Colonic mucosa (tissue), 4 donors: ENCODE results near the gene COLEC11. TPM values are rescaled to one million over a fixed set of nuclear protein-coding genes. Genes with fewer than 3 reads are reported as not detected.

ENCODE experiments used
- DNase-seq: peaks from one replicate; pipeline ENCODE4 v3.0.0-alpha.2; 2020
- H3K27ac ChIP-seq: fragments of 200-600 bp; one replicate; pipeline ENCODE4 v1.8.0; 2021
- H3K27me3 ChIP-seq: fragments of 200-600 bp; one replicate; pipeline ENCODE4 v1.8.0; 2021
- H3K36me3 ChIP-seq: fragments of 200-600 bp; one replicate; pipeline ENCODE4 v1.8.0; 2021
- H3K4me1 ChIP-seq: fragments of 200-600 bp; one replicate; pipeline ENCODE4 v1.8.0; 2021; ENCODE audit warnings: mild to moderate bottlenecking
- H3K4me3 ChIP-seq: fragments of 200-600 bp; one replicate; pipeline ENCODE4 v1.8.0; 2021
- H3K9ac ChIP-seq, 2 donors: one replicate each; pipeline ENCODE4 v1.7.0; 2013; ENCODE audit warnings: control low read depth in 2 of 2, low read depth in 2 of 2, low read length in 2 of 2
- H3K9me3 ChIP-seq: fragments of 200-600 bp; one replicate; pipeline ENCODE4 v1.8.0; 2021
- intact Hi-C: fragments of 100-400 bp; cut with DNase I; formaldehyde crosslinking; loops from one replicate; pipeline ENCODE4 v1.14.1; 2022
- total RNA-seq, 2 donors: library from RNA; stranded (reverse); fragmentation: NEBNext Ultra II Directional in 1 of 2; extraction: Animal tissue kit (Norgen Biotek cat#: 25700) in 1 of 2; gene quantifications; one replicate each; pipeline ENCODE4 v1.2.1, GENCODE V29; 2021
- TF ChIP-seq, protein P1 (sequence below): fragments of 200-600 bp; IDR thresholded peaks from one replicate; pipeline ENCODE4 v1.8.0; 2022; ENCODE audit warnings: antibody characterized with exemption, mild to moderate bottlenecking
- donor health status: healthy.
- donor health status: DM: no; HTN: no; CAD: no.
- donor health status: DM: no; HTN: no; CAD: no.

The COLEC11 gene
- total RNA-seq, 2 donors from 2014 or later: 0.47 to 0.80 TPM

DNA sequence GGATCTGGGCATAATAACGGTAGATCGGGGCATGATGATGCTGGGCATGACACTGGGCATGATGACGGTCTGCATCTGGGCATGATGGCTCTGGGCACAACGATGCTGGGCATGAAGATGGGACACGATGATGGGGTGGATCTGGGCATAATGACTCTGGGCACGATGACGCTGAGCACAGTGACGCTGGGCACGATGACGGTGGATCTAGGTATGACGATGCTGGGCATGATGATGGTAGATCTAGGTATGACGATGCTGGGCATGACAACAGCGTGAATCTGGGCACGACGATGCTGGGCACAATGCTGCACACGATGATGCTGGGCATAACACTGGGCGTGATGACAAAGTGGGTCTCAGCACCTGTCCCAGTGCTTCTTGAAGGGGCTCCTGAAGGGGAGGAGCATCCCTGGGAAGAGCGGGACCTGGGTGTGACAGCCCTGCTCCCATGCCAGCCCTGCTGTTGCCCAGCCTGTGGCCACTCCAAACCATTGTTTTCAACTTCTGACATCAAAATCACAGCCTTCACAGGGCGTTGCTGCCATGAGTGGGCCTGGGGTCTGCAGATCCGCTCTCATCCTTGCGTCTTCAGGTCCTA, 32.7 kb downstream of the COLEC11 start:
- no peak for DNase-seq
- Histone ChIP-seq H3K9ac (no peak overlapping the region), H3K4me1 (no peaks in the 10 kb centered on the region), H3K4me3 (no peak overlapping the region), H3K9me3 (no peaks in the 10 kb centered on the region), H3K36me3 (no peaks in the 10 kb centered on the region), H3K27ac (no peak overlapping the region), H3K27me3 (no peaks in the 10 kb centered on the region)
- TF ChIP-seq, protein P1, sequence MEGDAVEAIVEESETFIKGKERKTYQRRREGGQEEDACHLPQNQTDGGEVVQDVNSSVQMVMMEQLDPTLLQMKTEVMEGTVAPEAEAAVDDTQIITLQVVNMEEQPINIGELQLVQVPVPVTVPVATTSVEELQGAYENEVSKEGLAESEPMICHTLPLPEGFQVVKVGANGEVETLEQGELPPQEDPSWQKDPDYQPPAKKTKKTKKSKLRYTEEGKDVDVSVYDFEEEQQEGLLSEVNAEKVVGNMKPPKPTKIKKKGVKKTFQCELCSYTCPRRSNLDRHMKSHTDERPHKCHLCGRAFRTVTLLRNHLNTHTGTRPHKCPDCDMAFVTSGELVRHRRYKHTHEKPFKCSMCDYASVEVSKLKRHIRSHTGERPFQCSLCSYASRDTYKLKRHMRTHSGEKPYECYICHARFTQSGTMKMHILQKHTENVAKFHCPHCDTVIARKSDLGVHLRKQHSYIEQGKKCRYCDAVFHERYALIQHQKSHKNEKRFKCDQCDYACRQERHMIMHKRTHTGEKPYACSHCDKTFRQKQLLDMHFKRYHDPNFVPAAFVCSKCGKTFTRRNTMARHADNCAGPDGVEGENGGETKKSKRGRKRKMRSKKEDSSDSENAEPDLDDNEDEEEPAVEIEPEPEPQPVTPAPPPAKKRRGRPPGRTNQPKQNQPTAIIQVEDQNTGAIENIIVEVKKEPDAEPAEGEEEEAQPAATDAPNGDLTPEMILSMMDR: no peak
- intact Hi-C loops: no loop called here

DNA sequence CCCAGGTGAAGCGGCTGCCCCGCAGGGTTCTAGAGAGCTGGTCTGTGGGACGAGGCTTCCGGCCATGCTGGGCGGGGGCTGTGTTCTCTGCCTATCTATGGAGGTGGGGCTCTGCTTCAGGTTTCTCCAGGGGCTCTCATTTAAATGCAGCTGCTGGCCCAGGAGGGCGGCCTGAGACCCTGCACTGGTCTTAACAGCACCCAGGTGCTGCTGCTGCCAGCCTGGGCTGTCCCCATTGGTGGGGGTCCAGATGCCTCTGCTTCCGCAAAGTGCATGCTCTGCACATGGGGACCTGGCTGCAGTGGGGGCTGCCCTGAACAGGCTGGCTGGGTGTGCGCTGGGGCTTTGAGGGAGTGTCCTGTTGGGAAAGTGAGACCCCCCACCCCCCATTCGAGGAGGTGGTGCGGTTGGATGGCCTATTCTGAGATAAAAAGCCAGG, 33.3 kb downstream of the COLEC11 start:
- Histone ChIP-seq H3K4me1 (no peaks in the 10 kb centered on the region), H3K9me3 (no peaks in the 10 kb centered on the region), H3K4me3 (no peak overlapping the region), H3K27ac (no peak overlapping the region), H3K36me3 (no peaks in the 10 kb centered on the region), H3K27me3 (no peaks in the 10 kb centered on the region), H3K9ac (no peak overlapping the region)
- DNase-seq: no peak
- TF ChIP-seq, protein P1: no peak
- intact Hi-C loops: no loop called here

DNA sequence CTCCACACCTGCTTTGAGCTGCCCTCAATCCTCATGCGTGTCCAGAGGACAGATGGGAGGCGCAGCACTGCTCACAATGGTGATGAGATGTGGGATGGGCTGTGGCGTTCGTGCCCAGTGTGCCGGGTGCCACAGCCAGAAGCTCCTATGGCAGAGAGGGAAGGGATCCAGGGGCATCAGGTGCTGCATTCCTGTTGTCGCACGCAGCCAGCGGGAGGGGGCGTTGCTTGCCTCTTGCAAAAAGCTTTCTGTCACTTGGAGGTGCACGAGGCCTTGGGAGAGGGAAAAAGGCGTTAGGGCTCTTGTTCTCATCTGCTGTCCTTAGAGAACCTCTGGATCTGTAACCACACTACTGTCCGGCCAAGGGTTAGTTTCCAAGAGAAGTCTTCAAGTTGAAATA, 33.9 kb downstream of the COLEC11 start:
- Histone ChIP-seq H3K4me1 (no peaks in the 10 kb centered on the region), H3K27ac (no peak overlapping the region), H3K9me3 (no peaks in the 10 kb centered on the region), H3K36me3 (no peaks in the 10 kb centered on the region), H3K9ac (no peak overlapping the region), H3K27me3 (no peaks in the 10 kb centered on the region), H3K4me3 (no peak overlapping the region)
- TF ChIP-seq, protein P1: no peak
- no peak for DNase-seq
- intact Hi-C loops: no loop called here

DNA sequence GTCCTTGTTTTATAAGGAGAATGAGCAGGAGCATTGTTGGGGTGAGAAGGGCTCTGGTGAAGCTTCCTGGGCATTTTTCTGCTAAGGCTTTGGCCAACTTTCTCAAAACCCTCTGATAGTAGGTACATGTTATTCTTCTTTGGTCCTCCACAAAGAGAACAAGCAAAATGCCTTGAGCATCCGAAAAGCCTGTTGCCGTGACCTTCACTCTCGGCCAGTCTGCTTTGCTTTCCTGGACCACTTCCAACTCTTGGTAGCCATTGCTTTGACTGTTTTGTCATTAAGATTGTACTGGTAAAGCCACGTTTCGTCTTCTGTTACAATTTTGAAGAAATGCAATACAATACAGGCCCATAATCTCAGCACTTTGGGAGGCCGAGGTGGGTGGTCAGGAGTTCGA, 35.7 kb downstream of the COLEC11 start:
- TF ChIP-seq, protein P1: no peak
- Histone ChIP-seq H3K4me1 (no peaks in the 10 kb centered on the region), H3K27ac (no peak overlapping the region), H3K36me3 (no peaks in the 10 kb centered on the region), H3K9ac (no peak overlapping the region), H3K9me3 (no peaks in the 10 kb centered on the region), H3K4me3 (no peak overlapping the region), H3K27me3 (no peaks in the 10 kb centered on the region)
- intact Hi-C loops: no loop called here
- no peak for DNase-seq

DNA sequence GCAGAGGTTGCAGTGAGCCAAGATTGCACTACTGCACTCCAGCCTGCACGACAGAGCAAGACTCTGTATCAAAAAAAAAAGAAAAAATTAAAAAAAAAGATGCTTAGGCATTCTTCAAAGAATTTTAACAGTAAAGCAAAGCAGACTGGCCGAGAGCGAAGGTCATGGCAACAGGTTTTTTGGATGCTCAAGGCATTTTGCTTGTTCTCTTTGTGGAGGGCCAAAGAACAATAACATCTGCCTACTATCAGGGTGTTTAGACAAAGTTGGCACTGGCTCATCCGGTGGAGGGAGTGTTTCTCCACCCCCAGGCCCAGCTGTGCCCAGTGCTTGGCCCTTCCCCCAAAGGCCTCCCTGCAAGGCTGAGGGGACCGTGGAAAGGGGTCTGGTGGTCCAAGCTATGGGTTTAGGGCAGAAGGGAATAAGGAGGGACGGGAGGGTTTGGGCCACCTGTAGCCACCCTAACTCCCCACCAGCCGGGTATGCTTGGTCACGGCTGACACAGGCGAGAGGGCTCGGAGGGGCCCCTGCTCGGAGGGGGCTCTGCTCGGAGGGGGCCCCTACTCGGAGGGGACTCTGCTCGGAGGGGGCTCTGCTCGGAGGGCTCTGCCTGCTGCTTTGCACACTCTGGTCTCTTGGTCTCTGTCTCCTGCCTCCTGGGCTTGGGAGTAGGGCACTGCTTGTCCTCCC, 36.4 kb downstream of the COLEC11 start:
- no peaks in the 10 kb centered on the region for H3K9me3 ChIP-seq
- TF ChIP-seq, protein P1: no peak
- H3K27ac ChIP-seq: no peak overlapping the region
- H3K4me3 ChIP-seq: no peak overlapping the region
- H3K4me1 ChIP-seq: no peaks in the 10 kb centered on the region
- no peaks in the 10 kb centered on the region for H3K36me3 ChIP-seq
- H3K9ac ChIP-seq: no peak overlapping the region
- no peak for DNase-seq
- intact Hi-C loops: no loop called here
- H3K27me3 ChIP-seq: no peaks in the 10 kb centered on the region
